Measurements from ENCODE around the gene RAB4A.

DNA sequence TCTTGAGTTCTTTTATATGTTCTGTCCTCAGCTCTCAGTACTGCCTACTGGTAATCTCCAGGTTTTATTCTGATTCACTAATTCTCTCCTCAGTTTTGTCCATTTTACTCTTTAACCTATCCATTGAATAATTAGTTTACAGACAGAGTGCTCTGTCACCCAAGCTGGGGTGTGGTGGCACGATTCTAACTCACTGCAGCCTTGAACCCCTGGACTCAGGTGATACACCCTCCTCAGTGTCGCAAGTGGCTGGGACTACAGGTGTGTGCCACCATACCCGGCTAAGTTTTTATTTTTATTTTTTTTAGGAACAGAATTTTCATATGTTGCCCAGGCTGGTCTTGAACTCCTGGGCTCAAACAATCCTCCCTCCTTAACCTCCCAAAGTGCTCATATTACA is 14.0 kb downstream of the RAB4A start:
- TF ChIP-seq, protein P1, sequence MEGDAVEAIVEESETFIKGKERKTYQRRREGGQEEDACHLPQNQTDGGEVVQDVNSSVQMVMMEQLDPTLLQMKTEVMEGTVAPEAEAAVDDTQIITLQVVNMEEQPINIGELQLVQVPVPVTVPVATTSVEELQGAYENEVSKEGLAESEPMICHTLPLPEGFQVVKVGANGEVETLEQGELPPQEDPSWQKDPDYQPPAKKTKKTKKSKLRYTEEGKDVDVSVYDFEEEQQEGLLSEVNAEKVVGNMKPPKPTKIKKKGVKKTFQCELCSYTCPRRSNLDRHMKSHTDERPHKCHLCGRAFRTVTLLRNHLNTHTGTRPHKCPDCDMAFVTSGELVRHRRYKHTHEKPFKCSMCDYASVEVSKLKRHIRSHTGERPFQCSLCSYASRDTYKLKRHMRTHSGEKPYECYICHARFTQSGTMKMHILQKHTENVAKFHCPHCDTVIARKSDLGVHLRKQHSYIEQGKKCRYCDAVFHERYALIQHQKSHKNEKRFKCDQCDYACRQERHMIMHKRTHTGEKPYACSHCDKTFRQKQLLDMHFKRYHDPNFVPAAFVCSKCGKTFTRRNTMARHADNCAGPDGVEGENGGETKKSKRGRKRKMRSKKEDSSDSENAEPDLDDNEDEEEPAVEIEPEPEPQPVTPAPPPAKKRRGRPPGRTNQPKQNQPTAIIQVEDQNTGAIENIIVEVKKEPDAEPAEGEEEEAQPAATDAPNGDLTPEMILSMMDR (IDR thresholded peaks at IDR 0.05), result no peak
- no peak for TF ChIP-seq ZFX (IDR thresholded peaks at IDR 0.05; ENCODE audit: borderline replicate concordance)
